ENCODE data around the gene SFXN1.

The SFXN1 gene

GRCh38 chr5:175575301-175575700 is 96.9 kb downstream of the SFXN1 start:
- DNase-seq (ENCODE audit: low spot score) = no peak

GRCh38 chr5:175576096-175576495 is 97.7 kb downstream of the SFXN1 start:
- DNase-seq (ENCODE audit: low spot score) = no peak

- no peak for DNase-seq (ENCODE audit: low spot score)
Observed at GRCh38 chr5:175576591-175576990, 98.2 kb downstream of the SFXN1 start.
